ENCODE measurements around the gene AMFR. TPM values are rescaled to one million over a fixed set of nuclear protein-coding genes. Genes with fewer than 3 reads are reported as not detected.
"Not testable (repeated sequence)": the region's sequence is repeated elsewhere in the genome, so short reads cannot be mapped to it uniquely, and the experiment has no call there.

The AMFR gene
- total RNA-seq, 2 experiments from 2014 or later, result 42.0 to 45.4 TPM

- Mint-ChIP-seq H3K27me3 (no peaks in the 10 kb centered on the region), H3K4me3 (no peak overlapping the region), H3K36me3 (peaks cover 34% of the 10 kb centered on the region), H3K9me3 (no peaks in the 10 kb centered on the region), H3K27ac (no peak overlapping the region), H3K4me1 (ENCODE audit: low read depth) (no peaks in the 10 kb centered on the region)
- intact Hi-C loops (cut with micrococcal nuclease), result no loop called here
- no peak for DNase-seq
- POLR2A ChIA-PET, result no interaction called here
- CTCF ChIA-PET, result interaction anchor here (1.5 kb wide), 1 partner anchor 90 kb away, joined by 4 read pairs; no protein-coding TSS in a partner anchor
Observed at GRCh38 chr16:56409195-56409594, 16.1 kb downstream of the AMFR start.

GRCh38 chr16:56408379-56409098 is 16.8 kb downstream of the AMFR start:
- intact Hi-C loops (cut with micrococcal nuclease), result no loop called here
- Mint-ChIP-seq H3K36me3 (peaks cover 34% of the 10 kb centered on the region), H3K4me3 (no peak overlapping the region), H3K27me3 (no peaks in the 10 kb centered on the region), H3K9me3 (no peaks in the 10 kb centered on the region), H3K4me1 (ENCODE audit: low read depth) (no peaks in the 10 kb centered on the region), H3K27ac (no peak overlapping the region)
- POLR2A ChIA-PET, result no interaction called here
- CTCF ChIA-PET, result interaction anchor here (0.6 to 1.5 kb wide), 2 partner anchors 90 to 294 kb away, joined by 4 read pairs; no protein-coding TSS in a partner anchor
- no peak for DNase-seq

GRCh38 chr16:56405977-56406672 is 19.2 kb downstream of the AMFR start:
- H3K4me1 Mint-ChIP-seq (ENCODE audit: low read depth), result no peaks in the 10 kb centered on the region
- intact Hi-C loops (cut with micrococcal nuclease), result no loop called here
- H3K9me3 Mint-ChIP-seq, result no peaks in the 10 kb centered on the region
- ChIA-PET POLR2A (no interaction called here), CTCF (no interaction called here)
- peaks cover 43% of the 10 kb centered on the region for H3K36me3 Mint-ChIP-seq
- H3K27ac Mint-ChIP-seq, result no peak overlapping the region
- no peak overlapping the region for H3K4me3 Mint-ChIP-seq
- no peaks in the 10 kb centered on the region for H3K27me3 Mint-ChIP-seq
- DNase-seq, result no peak

GRCh38 chr16:56401482-56401881 is 23.9 kb downstream of the AMFR start:
- Mint-ChIP-seq H3K27ac (no peak overlapping the region), H3K36me3 (peaks cover 43% of the 10 kb centered on the region), H3K27me3 (no peaks in the 10 kb centered on the region), H3K4me1 (ENCODE audit: low read depth) (no peaks in the 10 kb centered on the region), H3K4me3 (no peak overlapping the region), H3K9me3 (no peaks in the 10 kb centered on the region)
- CTCF ChIA-PET, result interaction anchor here (1.4 kb wide), 1 partner anchor 300 kb away, joined by 3 read pairs; no protein-coding TSS in a partner anchor
- POLR2A ChIA-PET, result no interaction called here
- intact Hi-C loops (cut with micrococcal nuclease), result no loop called here
- no peak for DNase-seq

GRCh38 chr16:56400458-56400857 is 24.9 kb downstream of the AMFR start:
- POLR2A ChIA-PET, result no interaction called here
- intact Hi-C loops (cut with micrococcal nuclease), result no loop called here
- Mint-ChIP-seq H3K27ac (no peak overlapping the region), H3K36me3 (peaks cover 45% of the 10 kb centered on the region), H3K27me3 (no peaks in the 10 kb centered on the region), H3K4me3 (no peak overlapping the region), H3K4me1 (ENCODE audit: low read depth) (no peaks in the 10 kb centered on the region), H3K9me3 (no peaks in the 10 kb centered on the region)
- CTCF ChIA-PET, result interaction anchor here (1.4 kb wide), 1 partner anchor 302 kb away, joined by 3 read pairs; no protein-coding TSS in a partner anchor
- DNase-seq, result no peak

GRCh38 chr16:56399486-56399885 is 25.9 kb downstream of the AMFR start:
- no peaks in the 10 kb centered on the region for H3K27me3 Mint-ChIP-seq
- H3K36me3 Mint-ChIP-seq, result peaks cover 43% of the 10 kb centered on the region
- no peak for DNase-seq
- no peaks in the 10 kb centered on the region for H3K4me1 Mint-ChIP-seq (ENCODE audit: low read depth)
- H3K9me3 Mint-ChIP-seq, result no peaks in the 10 kb centered on the region
- H3K27ac Mint-ChIP-seq, result no peak overlapping the region
- no peak overlapping the region for H3K4me3 Mint-ChIP-seq
- POLR2A ChIA-PET, result no interaction called here
- intact Hi-C loops (cut with micrococcal nuclease), result no loop called here
- CTCF ChIA-PET, result no interaction called here

GRCh38 chr16:56399047-56399446 is 26.3 kb downstream of the AMFR start:
- Mint-ChIP-seq H3K27me3 (no peaks in the 10 kb centered on the region), H3K4me1 (ENCODE audit: low read depth) (no peaks in the 10 kb centered on the region), H3K4me3 (no peak overlapping the region), H3K36me3 (peaks cover 42% of the 10 kb centered on the region), H3K9me3 (no peaks in the 10 kb centered on the region), H3K27ac (no peak overlapping the region)
- DNase-seq, result no peak
- CTCF ChIA-PET, result no interaction called here
- intact Hi-C loops (cut with micrococcal nuclease), result no loop called here
- POLR2A ChIA-PET, result no interaction called here

GRCh38 chr16:56396724-56397123 is 28.6 kb downstream of the AMFR start:
- H3K27me3 Mint-ChIP-seq; DNase-seq; intact Hi-C loops (cut with micrococcal nuclease); H3K4me1 Mint-ChIP-seq (ENCODE audit: low read depth); H3K27ac Mint-ChIP-seq; CTCF ChIA-PET; POLR2A ChIA-PET; H3K4me3 Mint-ChIP-seq; H3K9me3 Mint-ChIP-seq: not testable (repeated sequence)
- peaks cover 44% of the 10 kb centered on the region for H3K36me3 Mint-ChIP-seq

- H3K36me3 Mint-ChIP-seq, result peaks cover 46% of the 10 kb centered on the region
- H3K9me3 Mint-ChIP-seq, result no peaks in the 10 kb centered on the region
- ChIA-PET CTCF (no interaction called here), POLR2A (no interaction called here)
- intact Hi-C loops (cut with micrococcal nuclease), result no loop called here
- H3K27ac Mint-ChIP-seq, result no peak overlapping the region
- no peaks in the 10 kb centered on the region for H3K4me1 Mint-ChIP-seq (ENCODE audit: low read depth)
- H3K4me3 Mint-ChIP-seq, result no peak overlapping the region
- no peaks in the 10 kb centered on the region for H3K27me3 Mint-ChIP-seq
- no peak for DNase-seq
Observed at GRCh38 chr16:56389554-56389953, 35.8 kb downstream of the AMFR start.

- H3K27ac Mint-ChIP-seq, result no peak overlapping the region
- H3K9me3 Mint-ChIP-seq, result peaks cover under 1% of the 10 kb centered on the region
- CTCF ChIA-PET, result no interaction called here
- POLR2A ChIA-PET, result no interaction called here
- H3K4me1 Mint-ChIP-seq (ENCODE audit: low read depth), result no peaks in the 10 kb centered on the region
- H3K27me3 Mint-ChIP-seq, result no peaks in the 10 kb centered on the region
- H3K36me3 Mint-ChIP-seq, result peaks cover 51% of the 10 kb centered on the region
- intact Hi-C loops (cut with micrococcal nuclease), result no loop called here
- H3K4me3 Mint-ChIP-seq, result no peak overlapping the region
- DNase-seq, result no peak
Observed at GRCh38 chr16:56388209-56388608, 37.1 kb downstream of the AMFR start.

GRCh38 chr16:56387396-56387795 is 37.9 kb downstream of the AMFR start:
- peaks cover 55% of the 10 kb centered on the region for H3K36me3 Mint-ChIP-seq
- DNase-seq, result no peak
- ChIA-PET POLR2A (no interaction called here), CTCF (no interaction called here)
- intact Hi-C loops (cut with micrococcal nuclease), result no loop called here
- H3K4me1 Mint-ChIP-seq (ENCODE audit: low read depth), result no peaks in the 10 kb centered on the region
- H3K27me3 Mint-ChIP-seq, result no peaks in the 10 kb centered on the region
- H3K9me3 Mint-ChIP-seq, result peaks cover 5% of the 10 kb centered on the region
- H3K4me3 Mint-ChIP-seq, result no peak overlapping the region
- no peak overlapping the region for H3K27ac Mint-ChIP-seq

- DNase-seq, result no peak
- Mint-ChIP-seq H3K27me3 (no peaks in the 10 kb centered on the region), H3K4me1 (ENCODE audit: low read depth) (no peaks in the 10 kb centered on the region), H3K9me3 (peaks cover 23% of the 10 kb centered on the region), H3K27ac (no peak overlapping the region), H3K4me3 (no peak overlapping the region), H3K36me3 (peaks cover 73% of the 10 kb centered on the region)
- CTCF ChIA-PET, result no interaction called here
- intact Hi-C loops (cut with micrococcal nuclease), result no loop called here
- POLR2A ChIA-PET, result no interaction called here
Observed at GRCh38 chr16:56384074-56384721, 41.1 kb downstream of the AMFR start.
